ENCODE results near the gene CRIP2.

Gene CRIP2

GRCh38 chr14:105437723-105438500 lies 36.7 kb upstream of the CRIP2 start:
- peaks cover 4% of the 10 kb centered on the region for H3K4me1 ChIP-seq (ENCODE audit: control insufficient read depth, low read length)
- no peaks in the 10 kb centered on the region for H3K27me3 ChIP-seq (ENCODE audit: control insufficient read depth, low read length)
- H3K27ac ChIP-seq (ENCODE audit: low read depth, low read length) = no peak overlapping the region
- peaks cover 77% of the 10 kb centered on the region for H3K79me2 ChIP-seq (ENCODE audit: control insufficient read depth, low read length)
- no peak overlapping the region for H3K4me3 ChIP-seq (ENCODE audit: low read length)
- H3K9me3 ChIP-seq (ENCODE audit: control insufficient read depth, insufficient read depth, low read length) = no peaks in the 10 kb centered on the region; the same call in 1 of the 2 replicates
- no peaks in the 10 kb centered on the region for H3F3A ChIP-seq (ENCODE audit: control insufficient read depth, insufficient read depth)
- peaks cover 64% of the 10 kb centered on the region for H3K36me3 ChIP-seq (ENCODE audit: control insufficient read depth, low read length)
- H4K20me1 ChIP-seq (ENCODE audit: control insufficient read depth, insufficient read depth, low read depth, low read length) = peaks cover 15% of the 10 kb centered on the region
- no peak for TF ChIP-seq EZH2phosphoT487 (IDR thresholded peaks at IDR 0.05; ENCODE audit: borderline replicate concordance, low read length)
- TF ChIP-seq CTCF (IDR thresholded peaks at IDR 0.05; ENCODE audit: low read depth, low read length, poor library complexity, severe bottlenecking) = no peak
- no peak overlapping the region for H3K4me2 ChIP-seq (ENCODE audit: low read length)
- H3K9me2 ChIP-seq (replicated peaks; ENCODE audit: control insufficient read depth, low read length) = no peaks in the 10 kb centered on the region

- Histone ChIP-seq H3K36me3 (ENCODE audit: control insufficient read depth, low read length) (peaks cover 59% of the 10 kb centered on the region), H3K9me3 (ENCODE audit: control insufficient read depth, insufficient read depth, low read length) (no peaks in the 10 kb centered on the region; the same call in 1 of the 2 replicates), H4K20me1 (ENCODE audit: control insufficient read depth, insufficient read depth, low read depth, low read length) (peaks cover 16% of the 10 kb centered on the region), H3K4me2 (ENCODE audit: low read length) (no peak overlapping the region), H3K27ac (ENCODE audit: low read depth, low read length) (no peak overlapping the region), H3F3A (ENCODE audit: control insufficient read depth, insufficient read depth) (no peaks in the 10 kb centered on the region), H3K79me2 (ENCODE audit: control insufficient read depth, low read length) (peaks cover 64% of the 10 kb centered on the region), H3K27me3 (ENCODE audit: control insufficient read depth, low read length) (no peaks in the 10 kb centered on the region), H3K4me1 (ENCODE audit: control insufficient read depth, low read length) (peaks cover 4% of the 10 kb centered on the region), H3K4me3 (ENCODE audit: low read length) (no peak overlapping the region), H3K9me2 (replicated peaks; ENCODE audit: control insufficient read depth, low read length) (no peaks in the 10 kb centered on the region)
- TF ChIP-seq CTCF (IDR thresholded peaks at IDR 0.05; ENCODE audit: low read depth, low read length, poor library complexity, severe bottlenecking) = no peak
- no peak for TF ChIP-seq EZH2phosphoT487 (IDR thresholded peaks at IDR 0.05; ENCODE audit: borderline replicate concordance, low read length)
Observed at GRCh38 chr14:105439179-105439578, 35.4 kb upstream of the CRIP2 start.

- Histone ChIP-seq H3F3A (ENCODE audit: control insufficient read depth, insufficient read depth) (no peaks in the 10 kb centered on the region), H3K9me2 (replicated peaks; ENCODE audit: control insufficient read depth, low read length) (no peaks in the 10 kb centered on the region), H3K9me3 (ENCODE audit: control insufficient read depth, insufficient read depth, low read length) (no peaks in the 10 kb centered on the region; the same call in 1 of the 2 replicates), H3K79me2 (ENCODE audit: control insufficient read depth, low read length) (peaks cover 57% of the 10 kb centered on the region), H3K4me2 (ENCODE audit: low read length) (no peak overlapping the region), H3K27me3 (ENCODE audit: control insufficient read depth, low read length) (no peaks in the 10 kb centered on the region), H4K20me1 (ENCODE audit: control insufficient read depth, insufficient read depth, low read depth, low read length) (peaks cover 16% of the 10 kb centered on the region), H3K27ac (ENCODE audit: low read depth, low read length) (no peak overlapping the region), H3K4me3 (ENCODE audit: low read length) (no peak overlapping the region), H3K4me1 (ENCODE audit: control insufficient read depth, low read length) (peaks cover 4% of the 10 kb centered on the region), H3K36me3 (ENCODE audit: control insufficient read depth, low read length) (peaks cover 59% of the 10 kb centered on the region)
- no peak for TF ChIP-seq CTCF (IDR thresholded peaks at IDR 0.05; ENCODE audit: low read depth, low read length, poor library complexity, severe bottlenecking)
- TF ChIP-seq EZH2phosphoT487 (IDR thresholded peaks at IDR 0.05; ENCODE audit: borderline replicate concordance, low read length) = no peak
Observed at GRCh38 chr14:105439710-105440553, 34.7 kb upstream of the CRIP2 start.
